Stimulated activated CD8-positive, alpha-beta memory T cell treated with anti-CD3 and anti-CD28 coated beads, Interleukin-2, amount 100 ng/mL, for 1 hour (primary cell): ENCODE data around the gene NEMF.
"Not testable (repeated sequence)": the region's sequence is repeated elsewhere in the genome, so short reads cannot be mapped to it uniquely, and the experiment has no call there.

ENCODE experiments used
- DNase-seq, 2 donors: peaks; one replicate each; pipeline ENCODE4 v3.0.0-alpha.2; 2020; ENCODE audit warnings: low read depth in 2 of 2

The NEMF gene

DNA sequence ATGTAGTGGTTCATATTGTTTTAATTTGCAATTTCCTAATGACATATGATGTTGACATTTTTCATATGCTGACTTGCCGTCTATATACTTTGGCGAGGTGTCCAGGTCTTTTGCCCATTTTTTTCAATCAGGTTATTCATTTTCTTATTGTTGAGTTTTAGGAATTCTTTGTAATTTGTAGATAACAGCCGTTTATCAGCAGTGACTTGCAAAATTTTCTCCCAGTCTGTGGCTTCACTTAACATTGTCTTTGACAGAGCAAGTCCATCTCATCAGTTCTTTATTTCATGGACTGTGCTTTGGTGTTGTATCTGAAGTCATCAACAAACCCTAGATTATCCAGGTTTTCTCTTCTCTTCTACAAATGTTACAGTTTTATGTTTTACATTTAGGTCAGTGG, 97.2 kb downstream of the NEMF start:
- no peak for DNase-seq

DNA sequence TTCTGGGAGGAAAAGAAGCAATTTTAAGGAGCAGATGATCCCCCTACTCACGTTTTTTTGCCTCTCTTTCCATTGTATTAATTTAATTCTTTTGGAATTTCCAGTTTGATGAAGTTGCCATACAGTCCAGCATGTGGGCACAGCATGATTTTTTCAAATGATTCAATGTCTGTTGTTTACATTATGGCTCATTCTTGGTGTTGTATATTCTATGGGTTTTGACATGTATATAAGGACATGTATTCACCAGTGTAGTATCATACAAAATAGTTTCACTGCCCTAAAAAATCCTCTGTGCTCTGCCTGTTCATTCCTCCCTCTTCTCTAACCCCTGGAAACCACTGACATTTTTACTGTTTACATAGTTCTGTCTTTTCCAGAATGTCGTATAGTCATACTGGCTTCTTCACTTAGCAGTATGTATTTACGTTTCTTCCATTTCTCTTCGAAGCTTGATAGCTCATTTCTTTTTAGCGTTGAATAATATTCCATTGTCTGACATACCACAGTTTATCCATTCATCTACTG, 98.0 kb downstream of the NEMF start:
- DNase-seq: no peak

DNA sequence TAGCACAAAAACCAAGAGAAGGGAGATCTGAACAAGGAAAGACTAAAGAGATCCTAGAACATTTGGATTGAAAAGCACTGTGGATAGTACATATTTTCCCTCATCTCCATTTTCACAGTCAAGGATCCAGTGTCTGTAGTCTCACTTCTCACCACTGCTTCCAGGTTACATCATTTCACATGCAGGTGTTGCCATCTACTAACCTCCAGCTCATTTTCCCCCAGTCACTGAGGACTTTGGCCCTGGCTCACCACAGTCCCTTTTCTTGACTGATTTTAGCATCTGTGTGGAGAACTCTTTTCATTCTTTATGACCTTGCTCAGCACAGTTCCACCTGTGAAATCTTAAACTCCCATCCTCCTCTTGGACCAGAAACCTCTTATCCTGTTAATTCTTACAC, 106.1 kb downstream of the NEMF start:
- not testable (repeated sequence) for DNase-seq

DNA sequence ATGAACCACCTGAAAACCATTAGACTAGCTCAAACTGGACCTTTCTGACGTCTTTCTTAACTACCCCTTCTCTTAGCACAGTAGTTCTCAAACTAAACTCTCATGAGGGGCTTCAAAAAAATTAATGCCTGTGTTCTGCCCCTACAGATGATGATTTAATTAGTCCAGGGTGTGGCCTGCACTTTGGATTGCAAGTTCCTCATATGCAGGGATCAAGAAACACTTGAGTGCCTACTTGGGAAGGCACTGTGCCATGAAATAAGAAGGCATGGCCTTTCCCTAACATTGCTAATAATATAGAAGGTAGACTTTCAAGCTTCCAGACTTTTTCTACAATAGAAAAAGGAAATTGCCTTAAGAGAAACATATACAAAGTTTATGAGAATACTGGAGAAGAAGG, 107.4 kb downstream of the NEMF start:
- no peak for DNase-seq

DNA sequence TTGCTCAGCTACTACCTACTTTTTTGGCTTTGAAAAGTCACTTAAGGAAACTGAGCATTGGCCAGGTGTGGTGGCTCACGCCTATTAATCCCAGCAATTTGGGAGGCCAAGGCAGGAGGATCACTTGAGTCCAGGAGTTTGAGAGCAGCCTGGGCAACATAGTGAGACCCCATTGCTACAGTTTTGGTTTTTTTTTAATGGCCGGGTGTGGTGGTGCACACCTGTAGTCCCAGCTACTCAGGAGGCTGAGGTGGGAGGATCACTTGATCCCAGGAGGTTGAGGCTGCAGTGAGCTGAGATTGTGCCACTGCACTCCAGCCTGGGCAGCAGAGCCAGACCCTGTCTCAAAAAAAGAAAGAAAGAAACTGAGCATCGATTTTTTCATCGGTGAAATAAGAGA, 116.9 kb downstream of the NEMF start:
- DNase-seq: not testable (repeated sequence)

DNA sequence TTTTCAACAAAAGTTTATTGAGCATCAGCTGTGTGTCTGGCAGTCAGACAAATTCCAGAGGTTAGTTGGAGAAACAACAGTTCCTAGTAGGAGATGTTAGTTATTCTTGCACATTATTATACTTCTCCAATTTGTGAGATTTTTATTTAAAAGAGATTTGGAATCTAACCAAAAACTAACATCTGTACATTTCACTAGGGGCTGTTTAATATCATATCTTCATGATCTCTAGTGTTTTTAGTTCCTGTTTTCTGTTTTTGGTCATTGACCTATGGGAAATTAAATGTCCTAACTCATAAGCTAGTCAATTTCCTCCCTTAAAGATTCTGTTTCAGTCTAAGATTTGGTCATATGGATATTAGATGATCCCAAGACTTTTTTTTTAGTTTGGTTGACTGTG, 118.8 kb downstream of the NEMF start:
- DNase-seq: no peak

DNA sequence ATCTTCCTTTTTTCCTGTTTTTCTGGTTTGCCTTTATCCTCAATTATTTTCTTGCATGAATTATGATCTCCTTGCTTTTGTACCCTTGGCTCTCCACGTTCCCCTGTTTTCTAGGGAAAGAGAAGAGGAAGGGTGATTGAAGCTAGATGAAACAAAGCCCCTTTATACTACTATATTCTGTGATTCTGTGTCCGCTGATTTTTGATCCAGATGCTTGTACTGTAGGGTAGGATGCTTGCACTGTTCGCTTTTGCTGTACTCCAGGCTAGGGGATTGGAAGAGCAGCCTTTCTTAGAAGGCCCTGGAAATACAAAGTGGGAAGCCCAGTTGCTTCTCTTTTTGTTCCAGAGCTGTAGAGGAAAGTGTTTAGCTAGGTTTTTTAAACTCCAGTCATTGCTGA, 119.7 kb downstream of the NEMF start:
- no peak for DNase-seq
